Measurements from ENCODE around the gene WDR90.

GRCh38 chr16:677316-678190, 28.4 kb downstream of the WDR90 start:
- TF ChIP-seq EZH2 (IDR thresholded peaks at IDR 0.05; ENCODE audit: low read depth, unreplicated experiment): no peak
- TF ChIP-seq, protein P1, sequence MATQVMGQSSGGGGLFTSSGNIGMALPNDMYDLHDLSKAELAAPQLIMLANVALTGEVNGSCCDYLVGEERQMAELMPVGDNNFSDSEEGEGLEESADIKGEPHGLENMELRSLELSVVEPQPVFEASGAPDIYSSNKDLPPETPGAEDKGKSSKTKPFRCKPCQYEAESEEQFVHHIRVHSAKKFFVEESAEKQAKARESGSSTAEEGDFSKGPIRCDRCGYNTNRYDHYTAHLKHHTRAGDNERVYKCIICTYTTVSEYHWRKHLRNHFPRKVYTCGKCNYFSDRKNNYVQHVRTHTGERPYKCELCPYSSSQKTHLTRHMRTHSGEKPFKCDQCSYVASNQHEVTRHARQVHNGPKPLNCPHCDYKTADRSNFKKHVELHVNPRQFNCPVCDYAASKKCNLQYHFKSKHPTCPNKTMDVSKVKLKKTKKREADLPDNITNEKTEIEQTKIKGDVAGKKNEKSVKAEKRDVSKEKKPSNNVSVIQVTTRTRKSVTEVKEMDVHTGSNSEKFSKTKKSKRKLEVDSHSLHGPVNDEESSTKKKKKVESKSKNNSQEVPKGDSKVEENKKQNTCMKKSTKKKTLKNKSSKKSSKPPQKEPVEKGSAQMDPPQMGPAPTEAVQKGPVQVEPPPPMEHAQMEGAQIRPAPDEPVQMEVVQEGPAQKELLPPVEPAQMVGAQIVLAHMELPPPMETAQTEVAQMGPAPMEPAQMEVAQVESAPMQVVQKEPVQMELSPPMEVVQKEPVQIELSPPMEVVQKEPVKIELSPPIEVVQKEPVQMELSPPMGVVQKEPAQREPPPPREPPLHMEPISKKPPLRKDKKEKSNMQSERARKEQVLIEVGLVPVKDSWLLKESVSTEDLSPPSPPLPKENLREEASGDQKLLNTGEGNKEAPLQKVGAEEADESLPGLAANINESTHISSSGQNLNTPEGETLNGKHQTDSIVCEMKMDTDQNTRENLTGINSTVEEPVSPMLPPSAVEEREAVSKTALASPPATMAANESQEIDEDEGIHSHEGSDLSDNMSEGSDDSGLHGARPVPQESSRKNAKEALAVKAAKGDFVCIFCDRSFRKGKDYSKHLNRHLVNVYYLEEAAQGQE (IDR thresholded peaks at IDR 0.05; ENCODE audit: unreplicated experiment): no peak
- no peak for TF ChIP-seq ZNF114 (CRISPR knock-in tag; IDR thresholded peaks at IDR 0.05)
